H9 (cell line): ENCODE results near the gene SUMO1. TPM values are rescaled to one million over a fixed set of nuclear protein-coding genes. Genes with fewer than 3 reads are reported as not detected.
"Not testable (repeated sequence)": the region's sequence is repeated elsewhere in the genome, so short reads cannot be mapped to it uniquely, and the experiment has no call there.

Experiments used
- DNase-seq: peaks from one replicate; pipeline ENCODE4 v3.0.0-alpha.2; 2017
- H2AFZ ChIP-seq: one replicate; pipeline ENCODE4 v1.6.1; 2013; ENCODE audit warnings: mild to moderate bottlenecking, low read length, control low read depth, moderate library complexity
- H2AK5ac ChIP-seq: 2 replicates; pipeline ENCODE4 v1.6.1; 2013; ENCODE audit warnings: low read length, control low read depth, mixed read lengths; ENCODE audit not compliant: insufficient read length
- H2BK120ac ChIP-seq: one replicate; pipeline ENCODE4 v1.6.1; 2013; ENCODE audit warnings: low read depth, mild to moderate bottlenecking, low read length, control low read depth, inconsistent platforms; ENCODE audit not compliant: poor library complexity, severe bottlenecking
- H2BK12ac ChIP-seq: 2 replicates; pipeline ENCODE4 v1.6.1; 2013; ENCODE audit warnings: low read length, control low read depth, mixed read lengths, low read depth; ENCODE audit not compliant: insufficient read length
- H2BK15ac ChIP-seq: 2 replicates; pipeline ENCODE4 v1.6.1; 2013; ENCODE audit warnings: low read depth, low read length, control low read depth
- H2BK20ac ChIP-seq: one replicate; pipeline ENCODE4 v1.6.1; 2013; ENCODE audit warnings: low read depth, mild to moderate bottlenecking, low read length, control low read depth, inconsistent platforms; ENCODE audit not compliant: poor library complexity, severe bottlenecking
- H2BK5ac ChIP-seq: 2 replicates; pipeline ENCODE4 v1.6.1; 2013; ENCODE audit warnings: low read length, control low read depth, mixed read lengths; ENCODE audit not compliant: insufficient read length
- H3K14ac ChIP-seq: 2 replicates; pipeline ENCODE4 v1.6.1; 2013; ENCODE audit warnings: low read length, control low read depth; ENCODE audit not compliant: insufficient read depth
- H3K18ac ChIP-seq: 2 replicates; pipeline ENCODE4 v1.6.1; 2013; ENCODE audit warnings: low read depth, mild to moderate bottlenecking, mixed read lengths, low read length, control low read depth; ENCODE audit not compliant: insufficient read length
- H3K23ac ChIP-seq: 2 replicates; pipeline ENCODE4 v1.6.1; 2013; ENCODE audit warnings: low read length, control low read depth, mixed read lengths, low read depth; ENCODE audit not compliant: insufficient read length
- H3K23me2 ChIP-seq: 2 replicates; pipeline ENCODE4 v1.6.1; 2013; ENCODE audit warnings: low read depth, mild to moderate bottlenecking, mixed read lengths, low read length, control low read depth; ENCODE audit not compliant: insufficient read length, poor library complexity, severe bottlenecking
- H3K27ac ChIP-seq: 2 replicates; pipeline ENCODE4 v1.5.1; 2013; ENCODE audit warnings: low read length, control low read depth, mixed read lengths, low read depth; ENCODE audit not compliant: insufficient read length
- H3K27me3 ChIP-seq: 2 replicates; pipeline ENCODE4 v1.6.1; 2013; ENCODE audit warnings: low read length, control low read depth, inconsistent platforms; ENCODE audit not compliant: insufficient read depth
- H3K4ac ChIP-seq: 2 replicates; pipeline ENCODE4 v1.6.1; 2013; ENCODE audit warnings: low read depth, mild to moderate bottlenecking, control low read depth, inconsistent platforms, low read length, moderate library complexity
- H3K4me1 ChIP-seq: 2 replicates; pipeline ENCODE4 v1.6.1; 2013; ENCODE audit warnings: low read length, control low read depth, inconsistent platforms; ENCODE audit not compliant: insufficient read depth
- H3K4me2 ChIP-seq: 2 replicates; pipeline ENCODE4 v1.6.1; 2013; ENCODE audit warnings: low read length, control low read depth, mixed read lengths; ENCODE audit not compliant: insufficient read length, insufficient read depth
- H3K56ac ChIP-seq: 2 replicates; pipeline ENCODE4 v1.6.1; 2013; ENCODE audit warnings: low read depth, mild to moderate bottlenecking, mixed read lengths, low read length, control low read depth; ENCODE audit not compliant: insufficient read length
- H3K79me1 ChIP-seq: 2 replicates; pipeline ENCODE4 v1.6.1; 2013; ENCODE audit warnings: low read depth, mild to moderate bottlenecking, moderate library complexity, low read length, control low read depth, inconsistent platforms; ENCODE audit not compliant: insufficient read depth, poor library complexity, severe bottlenecking
- H3K79me2 ChIP-seq: 2 replicates; pipeline ENCODE4 v1.6.1; 2013; ENCODE audit warnings: low read length, control low read depth, inconsistent platforms; ENCODE audit not compliant: insufficient read depth
- H3K9ac ChIP-seq: 2 replicates; pipeline ENCODE4 v1.6.1; 2013; ENCODE audit warnings: low read length, control low read depth, mixed read lengths; ENCODE audit not compliant: insufficient read length; ENCODE audit errors: extremely low read depth
- H3K9me3 ChIP-seq: one replicate; pipeline ENCODE4 v1.6.1; 2013; ENCODE audit warnings: low read depth, low read length, inconsistent platforms; ENCODE audit not compliant: control insufficient read depth
- H3T11ph ChIP-seq: one replicate; pipeline ENCODE4 v1.6.1; 2013; ENCODE audit warnings: mild to moderate bottlenecking, low read length, control low read depth, inconsistent platforms
- H4K20me1 ChIP-seq: one replicate; pipeline ENCODE4 v1.6.1; 2013; ENCODE audit not compliant: control insufficient read depth, insufficient read length, insufficient read depth
- H4K5ac ChIP-seq: 2 replicates; pipeline ENCODE4 v1.6.1; 2013; ENCODE audit warnings: low read depth, mild to moderate bottlenecking, mixed read lengths, low read length, control low read depth; ENCODE audit not compliant: insufficient read length
- H4K8ac ChIP-seq: replicated peaks from 2 replicates; pipeline ENCODE4 v1.6.1; 2013; ENCODE audit warnings: low read length, control low read depth, mixed read lengths, low read depth; ENCODE audit not compliant: insufficient read length
- H4K91ac ChIP-seq: 2 replicates; pipeline ENCODE4 v1.6.1; 2013; ENCODE audit warnings: low read depth, mild to moderate bottlenecking, moderate library complexity, mixed read lengths, low read length, control low read depth; ENCODE audit not compliant: insufficient read length
- H3K27ac Mint-ChIP-seq, 3 experiments: 2 replicates in 2 of 3; 3 replicates in 1 of 3; pipeline ENCODE4 v1.8.0; 2020 to 2021; ENCODE audit warnings: mixed read lengths in 3 of 3, mild to moderate bottlenecking in 1 of 3, moderate library complexity in 1 of 3
- H3K27me3 Mint-ChIP-seq: 2 replicates; pipeline ENCODE4 v1.8.0; 2021; ENCODE audit warnings: low read depth, mild to moderate bottlenecking, moderate library complexity, mixed read lengths
- H3K36me3 Mint-ChIP-seq, 3 experiments: 2 replicates in 2 of 3; 3 replicates in 1 of 3; pipeline ENCODE4 v1.8.0; 2020 to 2021; ENCODE audit warnings: low read depth in 3 of 3, mixed read lengths in 3 of 3; ENCODE audit not compliant: insufficient read depth in 1 of 3
- H3K4me1 Mint-ChIP-seq, 2 experiments: 2 replicates each; pipeline ENCODE4 v1.8.0; 2020; ENCODE audit warnings: mixed read lengths in 2 of 2
- H3K4me3 Mint-ChIP-seq, 2 experiments: 2 replicates in 1 of 2; 3 replicates in 1 of 2; pipeline ENCODE4 v1.8.0; 2020 to 2021; ENCODE audit warnings: mild to moderate bottlenecking in 2 of 2, mixed read lengths in 2 of 2, moderate library complexity in 1 of 2
- H3K9me3 Mint-ChIP-seq, 2 experiments: 2 replicates in 1 of 2; 3 replicates in 1 of 2; pipeline ENCODE4 v1.8.0; 2020; ENCODE audit warnings: mild to moderate bottlenecking in 2 of 2, mixed read lengths in 2 of 2, moderate library complexity in 1 of 2
- WGBS: extraction: QIAGEN DNeasy Blood & Tissue Kit; methylation state at CpG from one replicate; pipeline ENCODE4 v1.1.7; 2013; ENCODE audit warnings: missing lambda C conversion rate, low lambda C conversion rate, mixed read lengths; ENCODE audit not compliant: insufficient read length; ENCODE audit errors: extremely low coverage; 5-methylcytosine and 5-hydroxymethylcytosine counted together
- total RNA-seq: library from RNA; stranded (reverse); gene quantifications from 2 replicates; pipeline ENCODE4 v1.2.1, GENCODE V29; 2021
- TF ChIP-seq, protein P1 (sequence below): fragments of 200-600 bp; sonication (generic); conservative IDR thresholded peaks from 3 replicates; pipeline ENCODE4 v1.8.0; 2021; ENCODE audit warnings: antibody characterized with exemption, mild to moderate bottlenecking

SUMO1 gene
- total RNA-seq, 1 experiment from 2014 or later, result 206 TPM

DNA sequence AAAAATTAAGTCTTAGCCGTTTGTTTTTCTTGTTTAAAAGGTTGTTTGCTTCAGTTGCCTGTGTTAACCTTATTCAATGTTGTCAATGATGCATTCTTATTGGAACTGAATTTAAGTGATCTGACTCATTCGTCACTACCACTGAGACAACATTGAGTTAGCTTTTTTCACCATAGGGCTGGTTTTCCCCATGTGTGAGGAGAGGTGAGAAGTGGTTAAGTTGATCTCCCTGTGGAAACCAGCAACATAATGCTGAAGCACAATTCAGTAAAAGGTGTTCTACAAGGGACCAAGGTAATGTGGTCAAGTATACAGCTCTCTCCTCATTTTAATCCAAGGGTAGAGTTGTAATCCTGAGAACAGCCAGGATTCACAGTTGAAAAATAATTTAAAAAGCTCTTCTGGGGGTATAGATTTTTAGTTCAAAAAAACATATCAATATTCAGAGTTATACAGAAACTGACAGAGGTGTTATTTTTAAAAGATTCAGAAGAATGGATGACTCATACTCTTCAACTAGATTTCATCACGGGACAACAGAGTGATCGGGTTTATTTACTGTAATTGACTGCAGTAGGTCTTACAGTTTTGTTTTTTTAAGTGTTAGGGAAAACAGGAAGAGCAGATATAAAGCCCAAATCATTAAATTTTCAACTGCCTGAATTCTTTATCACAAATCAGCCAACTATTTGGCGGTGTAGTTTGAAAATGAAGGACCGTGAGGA is 39.8 kb upstream of the SUMO1 start:
- H2AFZ ChIP-seq, result no peak overlapping the region
- no peak overlapping the region for H4K8ac ChIP-seq
- no peak overlapping the region for H3K23ac ChIP-seq
- no peak overlapping the region for H2BK15ac ChIP-seq
- H3K56ac ChIP-seq, result no peak overlapping the region
- no peak overlapping the region for H3K4me2 ChIP-seq
- WGBS, result no CpG with 5 or more reads among the region's 6 CpGs
- H3K9me3 ChIP-seq, result no peaks in the 10 kb centered on the region
- no peaks in the 10 kb centered on the region for H3K27me3 ChIP-seq
- H3K23me2 ChIP-seq, result no peaks in the 10 kb centered on the region
- Mint-ChIP-seq H3K4me3 (no peak overlapping the region), H3K36me3 (peaks cover 44 to 73% (median 62%) of the 10 kb centered on the region in 3 experiments; a peak in 6 of 7 replicates), H3K27ac (peak overlapping the region in 2 of 3 experiments; percentile 3 to 59; a peak in 1 of 7 replicates), H3K4me1 (peaks cover 0 to under 1% of the 10 kb centered on the region in 2 experiments; a peak in 2 of 4 replicates), H3K27me3 (no peaks in the 10 kb centered on the region), H3K9me3 (no peaks in the 10 kb centered on the region)
- no peak overlapping the region for H2BK120ac ChIP-seq
- no peak overlapping the region for H2AK5ac ChIP-seq
- H2BK5ac ChIP-seq, result no peak overlapping the region
- no peak overlapping the region for H3K27ac ChIP-seq
- no peak overlapping the region for H3T11ph ChIP-seq
- TF ChIP-seq, protein P1, sequence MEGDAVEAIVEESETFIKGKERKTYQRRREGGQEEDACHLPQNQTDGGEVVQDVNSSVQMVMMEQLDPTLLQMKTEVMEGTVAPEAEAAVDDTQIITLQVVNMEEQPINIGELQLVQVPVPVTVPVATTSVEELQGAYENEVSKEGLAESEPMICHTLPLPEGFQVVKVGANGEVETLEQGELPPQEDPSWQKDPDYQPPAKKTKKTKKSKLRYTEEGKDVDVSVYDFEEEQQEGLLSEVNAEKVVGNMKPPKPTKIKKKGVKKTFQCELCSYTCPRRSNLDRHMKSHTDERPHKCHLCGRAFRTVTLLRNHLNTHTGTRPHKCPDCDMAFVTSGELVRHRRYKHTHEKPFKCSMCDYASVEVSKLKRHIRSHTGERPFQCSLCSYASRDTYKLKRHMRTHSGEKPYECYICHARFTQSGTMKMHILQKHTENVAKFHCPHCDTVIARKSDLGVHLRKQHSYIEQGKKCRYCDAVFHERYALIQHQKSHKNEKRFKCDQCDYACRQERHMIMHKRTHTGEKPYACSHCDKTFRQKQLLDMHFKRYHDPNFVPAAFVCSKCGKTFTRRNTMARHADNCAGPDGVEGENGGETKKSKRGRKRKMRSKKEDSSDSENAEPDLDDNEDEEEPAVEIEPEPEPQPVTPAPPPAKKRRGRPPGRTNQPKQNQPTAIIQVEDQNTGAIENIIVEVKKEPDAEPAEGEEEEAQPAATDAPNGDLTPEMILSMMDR, result no peak
- DNase-seq, result no peak
- no peaks in the 10 kb centered on the region for H3K4me1 ChIP-seq
- H3K4ac ChIP-seq, result no peak overlapping the region
- H3K18ac ChIP-seq, result no peak overlapping the region
- no peak overlapping the region for H4K5ac ChIP-seq
- H4K91ac ChIP-seq, result no peak overlapping the region
- no peak overlapping the region for H3K14ac ChIP-seq
- H3K79me2 ChIP-seq, result peaks cover 21% of the 10 kb centered on the region; the same call in 1 of the 2 replicates
- H3K79me1 ChIP-seq, result peaks cover 16% of the 10 kb centered on the region
- no peak overlapping the region for H3K9ac ChIP-seq
- no peak overlapping the region for H2BK20ac ChIP-seq
- H4K20me1 ChIP-seq, result no peaks in the 10 kb centered on the region
- no peak overlapping the region for H2BK12ac ChIP-seq

DNA sequence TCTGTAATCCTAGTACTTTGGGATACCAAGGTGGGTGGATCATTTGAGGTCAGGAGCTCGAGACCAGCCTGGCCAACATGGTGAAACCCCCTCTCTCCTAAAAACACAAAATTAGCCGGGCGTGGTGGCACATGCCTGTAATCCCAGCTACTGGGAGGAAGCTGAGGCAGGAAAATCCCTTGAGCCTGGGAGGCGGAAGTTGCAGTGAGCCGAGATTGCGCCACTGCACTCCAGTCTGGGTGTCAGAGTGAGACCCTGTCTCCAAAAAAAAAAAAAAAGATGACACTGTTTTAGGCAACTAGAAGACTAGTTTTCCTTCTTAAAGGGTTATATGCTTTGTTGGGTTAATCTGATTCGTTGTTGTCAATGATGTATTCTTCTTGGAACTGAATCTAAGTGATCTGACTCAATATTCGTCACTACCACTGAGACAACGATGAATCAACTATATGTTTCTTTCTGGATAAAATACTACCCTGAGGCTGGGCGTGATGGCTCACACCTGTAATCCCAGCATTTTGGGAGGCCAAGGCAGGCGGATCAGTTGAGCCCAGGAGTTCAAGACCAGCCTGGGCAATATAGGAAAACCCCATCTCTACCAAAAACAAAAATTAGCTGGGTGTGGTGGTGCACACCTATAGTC is 37.8 kb upstream of the SUMO1 start:
- WGBS, result no CpG with 5 or more reads among the region's 11 CpGs
- H3K79me1 ChIP-seq, result peaks cover 11% of the 10 kb centered on the region
- not testable (repeated sequence) for H3K9me3 ChIP-seq, H3T11ph ChIP-seq, H2BK15ac ChIP-seq, H3K56ac ChIP-seq, H2BK12ac ChIP-seq, H3K27ac ChIP-seq, H4K5ac ChIP-seq, H3K23ac ChIP-seq, H3K9ac ChIP-seq, H3K14ac ChIP-seq, H2BK20ac ChIP-seq, H2BK120ac ChIP-seq, DNase-seq, H2AFZ ChIP-seq, H3K4ac ChIP-seq, H3K4me1 ChIP-seq, H3K9me3 Mint-ChIP-seq, H2AK5ac ChIP-seq, H4K8ac ChIP-seq, H3K18ac ChIP-seq, H4K20me1 ChIP-seq, H3K23me2 ChIP-seq, H3K27me3 ChIP-seq, H4K91ac ChIP-seq, H2BK5ac ChIP-seq, H3K4me1 Mint-ChIP-seq, H3K4me2 ChIP-seq, H3K27me3 Mint-ChIP-seq, H3K4me3 Mint-ChIP-seq
- H3K79me2 ChIP-seq, result peaks cover 36% of the 10 kb centered on the region
- peak overlapping the region in 2 of 3 experiments; percentile 69 to 80; a peak in 2 of 7 replicates for H3K27ac Mint-ChIP-seq
- peaks cover 28 to 54% (median 45%) of the 10 kb centered on the region in 3 experiments; a peak in 6 of 7 replicates for H3K36me3 Mint-ChIP-seq
